ENCODE data around the gene ZNF735. TPM values are rescaled to one million over a fixed set of nuclear protein-coding genes. Genes with fewer than 3 reads are reported as not detected.
"Not testable (repeated sequence)": the region's sequence is repeated elsewhere in the genome, so short reads cannot be mapped to it uniquely, and the experiment has no call there.

The ZNF735 gene
- total RNA-seq (not detected), polyA plus RNA-seq (ENCODE audit: insufficient read depth, low read depth, low replicate concordance) (not detected)
- long read RNA-seq, donor 1: 0 reads
- long read RNA-seq, donor 2: 0 reads
- long read RNA-seq, donor 3: 0 reads
- long read RNA-seq, donor 4: 0 reads
- long read RNA-seq, donor 5: 0 reads
- long read RNA-seq, donor 6: 0 reads
- long read RNA-seq, donor 7: 0 reads
- long read RNA-seq, donor 8: 0 reads
- long read RNA-seq, donor 9: 0 reads
- long read RNA-seq, donor 10: 0 reads

- H3K9ac ChIP-seq (ENCODE audit: low read length in 3 of 3): no peak within 1 kb of the TSS
- no peak within 1 kb of the TSS for H3K27ac ChIP-seq (ENCODE audit: low read depth in 2 of 2, low read length in 2 of 2)
- intact Hi-C loops (cut with DNase I): no loop called here
- FAIRE-seq (no peak), DNase-seq (no peak)
- no peak within 1 kb of the TSS for H3K4me3 ChIP-seq (ENCODE audit: low read length in 3 of 3)
- no peaks in the 10 kb centered on the region for H3K36me3 ChIP-seq (ENCODE audit: control insufficient read depth in 2 of 3, insufficient read depth in 3 of 3, low read length in 3 of 3)
- TF ChIP-seq CTCF (IDR thresholded peaks at IDR 0.05; ENCODE audit: borderline replicate concordance, extremely low read depth, insufficient read depth): no peak
- no peaks in the 10 kb centered on the region for H3K4me1 ChIP-seq (ENCODE audit: control insufficient read depth in 2 of 3, insufficient read depth in 2 of 3, low read depth in 1 of 3, low read length in 3 of 3)
- peaks cover 0 to 3% (median 0%) of the 10 kb centered on the region in 3 donors for H3K9me3 ChIP-seq (ENCODE audit: control insufficient read depth in 2 of 3, insufficient read depth in 1 of 3, low read length in 3 of 3)
- no peaks in the 10 kb centered on the region for H3K27me3 ChIP-seq (ENCODE audit: control insufficient read depth, insufficient read depth, low read length)
Measured at GRCh38 chr7:64206903-64207302, at the start of gene ZNF735. Gene ZNF735 (plus strand): TSS chr7:64207203. CDS start chr7:64207203, 0 bp downstream.

GRCh38 chr7:64170974-64171373, 36.0 kb upstream of the ZNF735 start:
- H3K27me3 ChIP-seq (ENCODE audit: control insufficient read depth, insufficient read depth, low read length); H3K27ac ChIP-seq (ENCODE audit: low read depth in 2 of 2, low read length in 2 of 2); H3K36me3 ChIP-seq (ENCODE audit: control insufficient read depth in 2 of 3, insufficient read depth in 3 of 3, low read length in 3 of 3); intact Hi-C loops (cut with DNase I); H3K4me1 ChIP-seq (ENCODE audit: control insufficient read depth in 2 of 3, insufficient read depth in 2 of 3, low read depth in 1 of 3, low read length in 3 of 3); H3K9ac ChIP-seq (ENCODE audit: low read length in 3 of 3); H3K9me3 ChIP-seq (ENCODE audit: control insufficient read depth in 2 of 3, insufficient read depth in 1 of 3, low read length in 3 of 3); DNase-seq; H3K4me3 ChIP-seq (ENCODE audit: low read length in 3 of 3): not testable (repeated sequence)
- FAIRE-seq: peak; percentile 90

GRCh38 chr7:64174328-64174727, 32.7 kb upstream of the ZNF735 start:
- intact Hi-C loops (cut with DNase I): no loop called here

GRCh38 chr7:64174941-64175340, 32.1 kb upstream of the ZNF735 start:
- intact Hi-C loops (cut with DNase I): no loop called here
- no peak for TF ChIP-seq CTCF (IDR thresholded peaks at IDR 0.05; ENCODE audit: borderline replicate concordance, extremely low read depth, insufficient read depth)
- no peak for FAIRE-seq

More at GRCh38 chr7:64174328-64174727, 32.7 kb upstream of the ZNF735 start:
- Histone ChIP-seq H3K4me3 (ENCODE audit: low read length in 3 of 3) (no peak overlapping the region), H3K36me3 (ENCODE audit: control insufficient read depth in 2 of 3, insufficient read depth in 3 of 3, low read length in 3 of 3) (no peaks in the 10 kb centered on the region), H3K4me1 (ENCODE audit: control insufficient read depth in 2 of 3, insufficient read depth in 2 of 3, low read depth in 1 of 3, low read length in 3 of 3) (no peaks in the 10 kb centered on the region), H3K27ac (ENCODE audit: low read depth in 2 of 2, low read length in 2 of 2) (no peak overlapping the region), H3K9me3 (ENCODE audit: control insufficient read depth in 2 of 3, insufficient read depth in 1 of 3, low read length in 3 of 3) (no peaks in the 10 kb centered on the region), H3K9ac (ENCODE audit: low read length in 3 of 3) (no peak overlapping the region), H3K27me3 (ENCODE audit: control insufficient read depth, insufficient read depth, low read length) (no peaks in the 10 kb centered on the region)
- FAIRE-seq: no peak
- no peak for DNase-seq
- no peak for TF ChIP-seq CTCF (IDR thresholded peaks at IDR 0.05; ENCODE audit: borderline replicate concordance, extremely low read depth, insufficient read depth)

More at GRCh38 chr7:64174941-64175340, 32.1 kb upstream of the ZNF735 start:
- no peak overlapping the region for H3K27ac ChIP-seq (ENCODE audit: low read depth in 2 of 2, low read length in 2 of 2)
- no peak for DNase-seq
- no peaks in the 10 kb centered on the region for H3K4me1 ChIP-seq (ENCODE audit: control insufficient read depth in 2 of 3, insufficient read depth in 2 of 3, low read depth in 1 of 3, low read length in 3 of 3)
- H3K9me3 ChIP-seq (ENCODE audit: control insufficient read depth in 2 of 3, insufficient read depth in 1 of 3, low read length in 3 of 3): no peaks in the 10 kb centered on the region
- H3K9ac ChIP-seq (ENCODE audit: low read length in 3 of 3): no peak overlapping the region
- no peaks in the 10 kb centered on the region for H3K36me3 ChIP-seq (ENCODE audit: control insufficient read depth in 2 of 3, insufficient read depth in 3 of 3, low read length in 3 of 3)
- H3K27me3 ChIP-seq (ENCODE audit: control insufficient read depth, insufficient read depth, low read length): no peaks in the 10 kb centered on the region
- no peak overlapping the region for H3K4me3 ChIP-seq (ENCODE audit: low read length in 3 of 3)

Measured in kidney (tissue), 22 donors.